22Rv1 (cell line): ENCODE results near the gene SCGB1C1.

ENCODE experiments used
- ZFX ChIP-seq: fragments of 450-650 bp; IDR thresholded peaks from 2 replicates; pipeline ENCODE4 v1.6.1; 2017; ENCODE audit warnings: antibody characterized with exemption, borderline replicate concordance
- TF ChIP-seq, protein P1 (sequence below): fragments of 450-650 bp; IDR thresholded peaks from 2 replicates; pipeline ENCODE4 v1.5.1; 2017; ENCODE audit warnings: mild to moderate bottlenecking

DNA sequence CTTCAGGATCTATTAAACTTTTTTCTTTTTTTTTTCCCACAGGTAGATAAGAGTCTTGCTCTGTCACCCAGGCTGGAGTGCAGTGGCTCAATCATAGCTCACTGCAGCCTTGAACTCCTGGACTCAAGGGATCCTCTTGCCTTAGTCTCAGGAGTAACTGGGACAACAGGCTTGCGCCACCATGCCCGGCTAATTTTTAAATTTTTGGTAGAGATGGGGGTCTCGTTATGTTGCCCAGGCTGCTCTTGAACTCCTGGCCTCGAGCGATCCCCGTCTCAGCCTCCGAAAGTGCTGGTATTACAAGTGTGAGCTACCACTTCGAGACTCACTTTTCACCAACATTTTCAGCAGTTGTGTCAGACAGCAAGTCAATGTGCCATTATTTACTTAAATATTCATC is 42.3 kb downstream of the SCGB1C1 start:
- TF ChIP-seq, protein P1, sequence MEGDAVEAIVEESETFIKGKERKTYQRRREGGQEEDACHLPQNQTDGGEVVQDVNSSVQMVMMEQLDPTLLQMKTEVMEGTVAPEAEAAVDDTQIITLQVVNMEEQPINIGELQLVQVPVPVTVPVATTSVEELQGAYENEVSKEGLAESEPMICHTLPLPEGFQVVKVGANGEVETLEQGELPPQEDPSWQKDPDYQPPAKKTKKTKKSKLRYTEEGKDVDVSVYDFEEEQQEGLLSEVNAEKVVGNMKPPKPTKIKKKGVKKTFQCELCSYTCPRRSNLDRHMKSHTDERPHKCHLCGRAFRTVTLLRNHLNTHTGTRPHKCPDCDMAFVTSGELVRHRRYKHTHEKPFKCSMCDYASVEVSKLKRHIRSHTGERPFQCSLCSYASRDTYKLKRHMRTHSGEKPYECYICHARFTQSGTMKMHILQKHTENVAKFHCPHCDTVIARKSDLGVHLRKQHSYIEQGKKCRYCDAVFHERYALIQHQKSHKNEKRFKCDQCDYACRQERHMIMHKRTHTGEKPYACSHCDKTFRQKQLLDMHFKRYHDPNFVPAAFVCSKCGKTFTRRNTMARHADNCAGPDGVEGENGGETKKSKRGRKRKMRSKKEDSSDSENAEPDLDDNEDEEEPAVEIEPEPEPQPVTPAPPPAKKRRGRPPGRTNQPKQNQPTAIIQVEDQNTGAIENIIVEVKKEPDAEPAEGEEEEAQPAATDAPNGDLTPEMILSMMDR: no peak
- no peak for TF ChIP-seq ZFX
